GM15510 (cell line): Measurements from ENCODE around the gene NAGPA.

ENCODE experiments used
- POLR2A ChIP-seq: IDR thresholded peaks from 3 replicates; pipeline ENCODE4 v1.6.1; 2011; ENCODE audit warnings: borderline replicate concordance; ENCODE audit not compliant: insufficient read length; ENCODE audit errors: extremely low read depth

Gene NAGPA

GRCh38 chr16:5065326-5065725 is 31.6 kb upstream of the NAGPA start:
- TF ChIP-seq POLR2A = no peak

- no peak for TF ChIP-seq POLR2A
Measured at GRCh38 chr16:5064915-5065314, 31.2 kb upstream of the NAGPA start.

GRCh38 chr16:5062790-5063765 is 29.3 kb upstream of the NAGPA start:
- no peak for TF ChIP-seq POLR2A

GRCh38 chr16:5062051-5062450 is 28.3 kb upstream of the NAGPA start:
- TF ChIP-seq POLR2A = no peak

- no peak for TF ChIP-seq POLR2A
Measured at GRCh38 chr16:5060073-5060641, 26.4 kb upstream of the NAGPA start.

- TF ChIP-seq POLR2A = no peak
Measured at GRCh38 chr16:5059386-5060072, 25.8 kb upstream of the NAGPA start.

- no peak for TF ChIP-seq POLR2A
Measured at GRCh38 chr16:5058476-5058875, 24.7 kb upstream of the NAGPA start.

GRCh38 chr16:5056352-5056751 is 22.6 kb upstream of the NAGPA start:
- no peak for TF ChIP-seq POLR2A

- TF ChIP-seq POLR2A = no peak
Measured at GRCh38 chr16:5054876-5055865, 21.4 kb upstream of the NAGPA start.

- TF ChIP-seq POLR2A = no peak
Measured at GRCh38 chr16:5046914-5047313, 13.2 kb upstream of the NAGPA start.

- no peak for TF ChIP-seq POLR2A
Measured at GRCh38 chr16:5045499-5046115, 11.9 kb upstream of the NAGPA start.

GRCh38 chr16:5044011-5044540 is 10.3 kb upstream of the NAGPA start:
- no peak for TF ChIP-seq POLR2A

- TF ChIP-seq POLR2A = no peak
Measured at GRCh38 chr16:5042574-5043171, 8.9 kb upstream of the NAGPA start.
